Activated CD4-positive, alpha-beta T cell treated with anti-CD3 and anti-CD28 coated beads, Interleukin-10, Interleukin-2, amounts not matched to agents 100 ng/mL and 50 ng/mL, durations not matched to agents 16 hours and 8 hours (primary cell): ENCODE results near the gene EARS2.
"Not testable (repeated sequence)": the region's sequence is repeated elsewhere in the genome, so short reads cannot be mapped to it uniquely, and the experiment has no call there.

Source experiments
- DNase-seq: peaks from one replicate; pipeline ENCODE4 v3.0.0-alpha.2; 2020

The EARS2 gene

GRCh38 chr16:23504453-23505179 lies 52.5 kb downstream of the EARS2 start:
- DNase-seq, result peak; percentile 95

- DNase-seq, result peak; percentile 41
Observed at GRCh38 chr16:23504076-23504452, 53.1 kb downstream of the EARS2 start.

GRCh38 chr16:23502466-23502865 lies 54.7 kb downstream of the EARS2 start:
- no peak for DNase-seq

- no peak for DNase-seq
Observed at GRCh38 chr16:23501291-23501690, 55.9 kb downstream of the EARS2 start.

- DNase-seq, result no peak
Observed at GRCh38 chr16:23500862-23501225, 56.3 kb downstream of the EARS2 start.

- no peak for DNase-seq
Observed at GRCh38 chr16:23500212-23500861, 56.8 kb downstream of the EARS2 start.

- DNase-seq, result no peak
Observed at GRCh38 chr16:23499801-23500200, 57.3 kb downstream of the EARS2 start.

GRCh38 chr16:23498863-23499262 lies 58.3 kb downstream of the EARS2 start:
- DNase-seq, result no peak

- DNase-seq, result no peak
Observed at GRCh38 chr16:23497543-23497868, 59.6 kb downstream of the EARS2 start.

GRCh38 chr16:23496821-23497542 lies 60.2 kb downstream of the EARS2 start:
- no peak for DNase-seq

- no peak for DNase-seq
Observed at GRCh38 chr16:23495671-23496070, 61.5 kb downstream of the EARS2 start.

GRCh38 chr16:23494188-23494587 lies 63.0 kb downstream of the EARS2 start:
- no peak for DNase-seq

GRCh38 chr16:23491490-23492391 lies 65.4 kb downstream of the EARS2 start:
- no peak for DNase-seq

- DNase-seq, result no peak
Observed at GRCh38 chr16:23486480-23486879, 70.7 kb downstream of the EARS2 start.

GRCh38 chr16:23485841-23486240 lies 71.3 kb downstream of the EARS2 start:
- no peak for DNase-seq

- no peak for DNase-seq
Observed at GRCh38 chr16:23485257-23485614, 71.9 kb downstream of the EARS2 start.

GRCh38 chr16:23484510-23485256 lies 72.5 kb downstream of the EARS2 start:
- DNase-seq, result no peak

GRCh38 chr16:23483492-23483891 lies 73.7 kb downstream of the EARS2 start:
- not testable (repeated sequence) for DNase-seq

GRCh38 chr16:23482778-23483177 lies 74.4 kb downstream of the EARS2 start:
- DNase-seq, result no peak

- DNase-seq, result no peak
Observed at GRCh38 chr16:23480257-23480656, 76.9 kb downstream of the EARS2 start.

GRCh38 chr16:23479138-23479537 lies 78.0 kb downstream of the EARS2 start:
- no peak for DNase-seq

GRCh38 chr16:23478566-23478965 lies 78.6 kb downstream of the EARS2 start:
- no peak for DNase-seq

GRCh38 chr16:23476289-23476688 lies 80.9 kb downstream of the EARS2 start:
- DNase-seq, result no peak
